K562 (cell line): ENCODE results near the gene MICALL2. TPM values are rescaled to one million over a fixed set of nuclear protein-coding genes. Genes with fewer than 3 reads are reported as not detected.

Source experiments
- ATAC-seq: fragments of 200-7000 bp; cut with Tn5 transposase; 3 replicates; pipeline ENCODE4 v1.9.1; 2020; ENCODE audit warnings: moderate library complexity
- BruUV-seq: library from RNA; stranded (reverse); fragments of 400-500 nt; replicated peaks from 2 replicates; lab custom pipeline; 2021; lab: Mats Ljungman, UMichigan
- CTCF ChIA-PET: fragments of 300-600 bp; formaldehyde crosslinking; extraction: SDS; loops from one replicate; lab custom pipeline; 2021; ENCODE audit warnings: low intra/inter-chr PET ratio; lab: Yijun Ruan, JAX
- POLR2A ChIA-PET: fragments of 300-600, 350-650 bp; sonication (Branson Sonifier 250); formaldehyde crosslinking; extraction: SDS; loops from one replicate; lab custom pipeline; 2021; ENCODE audit warnings: antibody characterized with exemption, inconsistent platforms; lab: Yijun Ruan, JAX
- DNase-seq, 4 experiments: peaks; one replicate each; pipeline versions ENCODE4 v3.0.0 to v3.0.0-alpha.2; 2011 to 2018; ENCODE audit warnings: low spot score in 3 of 4, mixed read lengths in 3 of 4; ENCODE audit errors: extremely low read depth in 1 of 4
- FAIRE-seq: peaks from 2 replicates; lab custom pipeline; 2011; peaks lifted over from hg19 to GRCh38; lab: Jason Lieb, UNC
- H2AFZ ChIP-seq: 2 replicates; pipeline ENCODE4 v1.6.0; 2011; ENCODE audit warnings: low read depth, low read length, control low read depth, inconsistent platforms
- H3K27ac ChIP-seq: fragments of 200-600 bp; 3 replicates; pipeline ENCODE4 v1.8.0; 2011; ENCODE audit warnings: low read depth, mild to moderate bottlenecking, control low read depth, inconsistent platforms, low read length, moderate library complexity, mixed read lengths; ENCODE audit errors: extremely low read depth
- H3K27me3 ChIP-seq, 2 experiments: fragments of 300-600 bp in 1 of 2; 2 replicates in 1 of 2; 3 replicates in 1 of 2; pipeline versions ENCODE4 v1.6.0 to v1.8.0; 2011; ENCODE audit warnings: inconsistent platforms in 2 of 2, low read length in 2 of 2, mild to moderate bottlenecking in 1 of 2, mixed read lengths in 1 of 2, moderate library complexity in 1 of 2; ENCODE audit not compliant: control insufficient read depth in 2 of 2, insufficient read depth in 2 of 2
- H3K36me3 ChIP-seq: fragments of 300-600 bp; 3 replicates; pipeline ENCODE4 v1.8.0; 2011; ENCODE audit warnings: mild to moderate bottlenecking, low read length, inconsistent platforms; ENCODE audit not compliant: control insufficient read depth, insufficient read depth
- H3K4me1 ChIP-seq, 2 experiments: fragments of 200-600 bp in 1 of 2; replicated peaks in 1 of 2; 2 replicates in 1 of 2; 3 replicates in 1 of 2; pipeline versions ENCODE4 v1.5.1 to v1.8.0; 2011; ENCODE audit warnings: inconsistent platforms in 2 of 2, low read length in 2 of 2, mild to moderate bottlenecking in 1 of 2, mixed read lengths in 1 of 2, moderate library complexity in 1 of 2; ENCODE audit not compliant: control insufficient read depth in 2 of 2, insufficient read depth in 2 of 2
- H3K4me2 ChIP-seq: 2 replicates; pipeline ENCODE4 v1.6.1; 2011; ENCODE audit warnings: low read length, control low read depth, inconsistent platforms, mixed read lengths; ENCODE audit not compliant: insufficient read depth
- H3K4me3 ChIP-seq: fragments of 200-600 bp; sonication (generic), shearing (Covaris generic); 2 replicates; pipeline ENCODE4 v1.5.1; 2016; ENCODE audit warnings: control low read depth, inconsistent platforms
- H3K79me2 ChIP-seq: fragments of 200-600 bp; 3 replicates; pipeline ENCODE4 v1.8.0; 2011; ENCODE audit warnings: low read length, inconsistent platforms; ENCODE audit not compliant: control insufficient read depth, insufficient read depth
- H3K9ac ChIP-seq, 2 experiments: 2 replicates each; pipeline versions ENCODE4 v1.6.0 to v1.6.1; 2011; ENCODE audit warnings: low read depth in 2 of 2, low read length in 2 of 2, control low read depth in 1 of 2, inconsistent platforms in 1 of 2, mild to moderate bottlenecking in 1 of 2, mixed read lengths in 1 of 2; ENCODE audit not compliant: insufficient read depth in 1 of 2
- H3K9me1 ChIP-seq: one replicate; pipeline ENCODE4 v1.6.0; 2011; ENCODE audit warnings: inconsistent platforms, mild to moderate bottlenecking, low read length, moderate library complexity; ENCODE audit not compliant: control insufficient read depth, insufficient read depth
- H3K9me3 ChIP-seq: replicated peaks from 2 replicates; pipeline ENCODE4 v1.5.1; 2011; ENCODE audit warnings: low read depth, low read length, inconsistent platforms; ENCODE audit not compliant: control insufficient read depth, insufficient read depth
- H4K20me1 ChIP-seq: replicated peaks from 2 replicates; pipeline ENCODE4 v1.6.1; 2011; ENCODE audit warnings: low read length, inconsistent platforms, mixed read lengths; ENCODE audit not compliant: control insufficient read depth, insufficient read depth
- CBX3 ChIP-seq, 2 experiments: IDR thresholded peaks; 1 replicate in 1 of 2; 2 replicates in 1 of 2; pipeline ENCODE4 v1.6.1; 2012; ENCODE audit warnings: inconsistent platforms in 2 of 2, low read length in 2 of 2, borderline replicate concordance in 1 of 2, control low read depth in 1 of 2
- RBFOX2 ChIP-seq: fragments of 200-400 bp; formaldehyde crosslinking; IDR thresholded peaks from 2 replicates; pipeline ENCODE4 v1.6.1; 2017; ENCODE audit warnings: low read depth, mild to moderate bottlenecking, low read length, moderate library complexity
- RBM22 ChIP-seq: fragments of 200-400 bp; formaldehyde crosslinking; IDR thresholded peaks from 2 replicates; pipeline ENCODE4 v1.6.1; 2018; ENCODE audit warnings: low read length, low read depth; ENCODE audit not compliant: poor library complexity, severe bottlenecking
- WGBS: fragments of 100-300 bp; shearing (Covaris generic); methylation state at CpG from one replicate; pipeline ENCODE4 v1.1.6; 2016; ENCODE audit warnings: low coverage, mixed read lengths; ENCODE audit not compliant: insufficient coverage; ENCODE audit errors: missing lambda C conversion rate; 5-methylcytosine and 5-hydroxymethylcytosine counted together
- in situ Hi-C: fragments of 300-500 bp; cut with MboI; formaldehyde crosslinking; loops from 4 replicates; pipeline ENCODE4 v1.15.0; 2018; ENCODE audit warnings: inconsistent platforms, mixed read lengths
- intact Hi-C: fragments of 100-400 bp; cut with micrococcal nuclease; formaldehyde crosslinking; loops from 2 replicates; pipeline ENCODE4 v1.14.2; 2022
- polyA plus RNA-seq, 8 experiments: library from polyadenylated mRNA; depleted of rRNA in 4 of 8; stranded (reverse) in 5 of 8; unstranded in 3 of 8; fragments of >200 nt; fragmentation: Nextera tagmentation in 2 of 8; fragmentation: Illumina TruSeq in 1 of 8; extraction: Ambion mirVana in 2 of 8; extraction: Trizol in 1 of 8; gene quantifications; 2 replicates each; pipeline versions ENCODE4 v1.2.1 to v1.2.3, GENCODE V29; 2011 to 2014; ENCODE audit warnings: inconsistent platforms in 1 of 8, missing spikeins in 1 of 8
- total RNA-seq, 7 experiments: library from RNA; depleted of rRNA in 6 of 7; stranded (reverse); fragments of >200 nt in 6 of 7; fragmentation: Illumina TruSeq in 2 of 7; extraction: Trizol in 2 of 7; gene quantifications; 2 replicates each; pipeline versions ENCODE4 v1.2.1 to v1.2.3, GENCODE V29; 2011 to 2021; ENCODE audit warnings: low replicate concordance in 1 of 7

MICALL2 gene
- total and polyA plus RNA-seq, 9 of the 15 experiments (the other 6 are each of a cell fraction or from before 2014, with no cell fraction given): 1.8 to 103 (median 17.0) TPM

DNA sequence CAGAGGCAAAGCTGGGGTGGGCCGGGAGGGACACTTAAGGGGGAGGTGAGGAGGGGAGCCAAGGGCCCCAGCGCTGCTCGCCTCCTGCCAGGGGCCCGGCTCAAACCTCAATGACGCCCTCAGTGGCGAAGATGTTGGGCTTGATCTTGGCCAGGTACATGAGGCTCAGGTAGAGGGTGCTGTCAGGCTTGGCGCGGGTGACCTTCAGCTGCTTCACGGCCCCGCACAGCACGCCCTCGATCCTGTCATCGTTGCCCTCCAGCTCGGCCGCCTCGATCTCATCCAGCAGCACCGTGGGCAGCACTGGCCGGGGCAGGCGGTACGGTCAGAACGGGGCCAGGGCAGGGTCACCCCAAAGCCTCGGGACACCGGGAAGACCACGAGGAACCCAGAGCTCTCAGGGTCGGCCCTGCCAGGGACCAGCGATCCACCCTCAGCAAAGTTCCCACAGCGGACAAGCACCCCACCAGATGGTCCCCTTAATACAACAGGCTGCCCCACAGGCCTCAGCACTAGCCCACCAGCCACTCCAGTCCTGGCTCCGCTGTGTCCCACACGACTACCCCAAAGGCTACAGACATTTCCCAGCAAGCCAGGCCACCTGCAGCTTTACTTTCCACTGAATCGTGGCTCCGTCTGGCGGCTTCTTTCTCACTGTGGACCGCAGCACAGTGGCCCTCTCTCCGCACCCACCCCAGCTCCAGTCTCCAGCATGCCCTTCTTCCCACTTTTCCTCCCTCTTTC, 41.0 kb upstream of the MICALL2 start:
- no peak overlapping the region for H3K4me3 ChIP-seq
- no peak for DNase-seq
- ATAC-seq: no peak
- H3K9me3 ChIP-seq: no peaks in the 10 kb centered on the region
- 97% methylated on average over 23 of the region's 34 CpGs for WGBS
- FAIRE-seq: no peak
- ChIA-PET CTCF (no interaction called here), POLR2A (no interaction called here)
- H3K4me2 ChIP-seq: no peak overlapping the region
- H3K9ac ChIP-seq: peak overlapping the region in 1 of 2 experiments; percentile 26; a peak in 1 of 4 replicates
- peaks cover 65% of the 10 kb centered on the region; the same call in 2 of the 3 replicates for H3K36me3 ChIP-seq
- in situ Hi-C loops: no loop called here
- no peak overlapping the region for H2AFZ ChIP-seq
- peak; percentile 40 for TF ChIP-seq RBM22
- TF ChIP-seq CBX3 (IDR thresholded peaks at IDR 0.05; ENCODE audit: borderline replicate concordance in 1 of 2, low read length in 2 of 2): no peak
- peak; percentile 39; the same call in 1 of the 2 replicates for TF ChIP-seq RBFOX2
- H3K79me2 ChIP-seq: peaks cover 28% of the 10 kb centered on the region
- H3K27me3 ChIP-seq: no peaks in the 10 kb centered on the region
- no TSS peak for BruUV-seq
- H3K4me1 ChIP-seq: peaks cover 7 to 36% of the 10 kb centered on the region in 2 experiments; a peak in 3 of 5 replicates
- H4K20me1 ChIP-seq: no peaks in the 10 kb centered on the region; the same call in 1 of the 2 replicates
- intact Hi-C loops: no loop called here
- H3K27ac ChIP-seq: no peak overlapping the region
- H3K9me1 ChIP-seq: no peaks in the 10 kb centered on the region
